ENCODE measurements around the gene TASOR.
A peak's percentile ranks its signal among the peaks of the same experiment; 100 is the strongest.

DNA sequence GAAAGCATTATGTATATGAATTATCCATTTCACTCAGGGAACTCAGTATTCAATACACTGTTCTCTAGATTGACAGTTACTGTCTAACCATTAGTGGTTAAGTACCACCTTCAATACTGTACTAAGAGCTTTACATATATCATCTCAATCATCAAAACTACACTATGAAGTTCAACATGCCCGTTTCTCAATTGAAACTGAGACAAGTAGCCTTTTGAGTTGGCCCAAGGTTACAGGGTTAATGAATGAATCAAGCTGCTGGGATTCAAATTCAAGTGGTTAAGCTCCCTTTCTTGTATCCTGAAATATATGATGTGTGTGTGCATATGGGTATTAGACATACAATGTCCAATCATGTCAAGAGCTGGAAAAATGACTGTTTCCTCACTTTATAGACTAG, 5.8 kb downstream of the TASOR start:
- TF ChIP-seq POLR2A (IDR thresholded peaks at IDR 0.05; ENCODE audit: low read length) (peak; percentile 12), GATA1 (IDR thresholded peaks at IDR 0.05; ENCODE audit: low read depth, low read length) (no peak)
